Thyroid gland (tissue), 4 donors: ENCODE data around the gene TH.

Experiments used
- CTCF ChIP-seq, 6 experiments: fragments of 200-600 bp in 3 of 6; fragments of 450-650 bp in 3 of 6; sonication (generic) in 3 of 6; IDR thresholded peaks; one replicate each; pipeline ENCODE4 v1.5.1; 2016 to 2019; ENCODE audit warnings: antibody characterized with exemption in 6 of 6, mild to moderate bottlenecking in 2 of 6, inconsistent platforms in 1 of 6, moderate library complexity in 1 of 6
- POLR2A ChIP-seq, 2 donors: fragments of 450-650 bp; IDR thresholded peaks; one replicate each; pipeline ENCODE4 v1.6.1; 2017; ENCODE audit warnings: antibody characterized with exemption in 2 of 2, mild to moderate bottlenecking in 2 of 2, moderate library complexity in 1 of 2

- no peak for TF ChIP-seq POLR2A (IDR thresholded peaks at IDR 0.05)
- TF ChIP-seq CTCF (IDR thresholded peaks at IDR 0.05), result no peak
These were observed 17.9 kb downstream of the TH start for GRCh38 chr11:2153581-2154194.
